B cell (primary cell): Measurements from ENCODE around the gene WDFY2.

Experiments
- EZH2 ChIP-seq: IDR thresholded peaks from 2 replicates; pipeline ENCODE4 v1.6.1; 2012; ENCODE audit warnings: borderline replicate concordance, low read depth, mild to moderate bottlenecking, moderate library complexity, low read length; ENCODE audit not compliant: insufficient read depth, poor library complexity, severe bottlenecking
- TF ChIP-seq, protein P1 (sequence below): fragments of 200-600 bp; IDR thresholded peaks from one replicate; pipeline ENCODE4 v1.8.0; 2022; ENCODE audit warnings: antibody characterized with exemption, mild to moderate bottlenecking

DNA sequence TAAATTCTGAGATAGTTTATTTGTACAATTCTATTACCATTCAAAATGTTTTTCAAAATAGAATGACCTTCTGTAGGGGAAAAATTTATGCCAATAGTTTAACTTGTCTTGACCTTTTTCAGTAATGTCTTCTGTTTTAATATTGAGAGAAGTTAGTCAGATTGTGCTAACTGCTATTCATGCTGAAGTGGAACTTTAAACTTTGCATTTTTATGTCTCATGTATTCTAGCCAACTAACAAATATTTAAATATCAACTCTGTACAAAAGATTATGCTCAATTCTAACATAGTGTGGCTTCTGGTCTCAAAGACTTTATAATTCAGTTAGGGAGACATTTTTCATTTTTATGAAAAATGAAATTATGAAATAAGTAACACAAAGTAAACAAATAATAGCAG, 94.2 kb downstream of the WDFY2 start:
- TF ChIP-seq, protein P1, sequence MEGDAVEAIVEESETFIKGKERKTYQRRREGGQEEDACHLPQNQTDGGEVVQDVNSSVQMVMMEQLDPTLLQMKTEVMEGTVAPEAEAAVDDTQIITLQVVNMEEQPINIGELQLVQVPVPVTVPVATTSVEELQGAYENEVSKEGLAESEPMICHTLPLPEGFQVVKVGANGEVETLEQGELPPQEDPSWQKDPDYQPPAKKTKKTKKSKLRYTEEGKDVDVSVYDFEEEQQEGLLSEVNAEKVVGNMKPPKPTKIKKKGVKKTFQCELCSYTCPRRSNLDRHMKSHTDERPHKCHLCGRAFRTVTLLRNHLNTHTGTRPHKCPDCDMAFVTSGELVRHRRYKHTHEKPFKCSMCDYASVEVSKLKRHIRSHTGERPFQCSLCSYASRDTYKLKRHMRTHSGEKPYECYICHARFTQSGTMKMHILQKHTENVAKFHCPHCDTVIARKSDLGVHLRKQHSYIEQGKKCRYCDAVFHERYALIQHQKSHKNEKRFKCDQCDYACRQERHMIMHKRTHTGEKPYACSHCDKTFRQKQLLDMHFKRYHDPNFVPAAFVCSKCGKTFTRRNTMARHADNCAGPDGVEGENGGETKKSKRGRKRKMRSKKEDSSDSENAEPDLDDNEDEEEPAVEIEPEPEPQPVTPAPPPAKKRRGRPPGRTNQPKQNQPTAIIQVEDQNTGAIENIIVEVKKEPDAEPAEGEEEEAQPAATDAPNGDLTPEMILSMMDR = no peak
- TF ChIP-seq EZH2 = no peak
